Lung (tissue), 12 donors: ENCODE results near the gene CDC45. TPM values are rescaled to one million over a fixed set of nuclear protein-coding genes. Genes with fewer than 3 reads are reported as not detected.
"Not testable (repeated sequence)": the region's sequence is repeated elsewhere in the genome, so short reads cannot be mapped to it uniquely, and the experiment has no call there.

ENCODE experiments used
- ATAC-seq: fragments of 200-7000 bp; cut with Tn5 transposase; one replicate; pipeline ENCODE4 v1.9.1; 2020; ENCODE audit warnings: moderate number of reproducible peaks; ENCODE audit not compliant: insufficient read depth, low FRiP score
- DNase-seq, 3 donors: peaks; one replicate each; pipeline ENCODE4 v3.0.0-alpha.2; 2013 to 2017
- H3K27ac ChIP-seq, 2 donors: one replicate each; pipeline ENCODE4 v1.5.1; 2013; ENCODE audit warnings: mild to moderate bottlenecking in 2 of 2, moderate library complexity in 2 of 2, control low read depth in 1 of 2, inconsistent platforms in 1 of 2, low read depth in 1 of 2, low read length in 1 of 2
- H3K27me3 ChIP-seq, 3 donors: one replicate each; pipeline ENCODE4 v1.5.1; 2013; ENCODE audit warnings: low read length in 2 of 3; ENCODE audit not compliant: control insufficient read depth in 3 of 3, insufficient read depth in 3 of 3
- H3K36me3 ChIP-seq, 4 donors: one replicate each; pipeline ENCODE4 v1.5.1; 2013; ENCODE audit warnings: low read length in 4 of 4, mild to moderate bottlenecking in 1 of 4, moderate library complexity in 1 of 4; ENCODE audit not compliant: control insufficient read depth in 4 of 4, insufficient read depth in 4 of 4
- H3K4me1 ChIP-seq, 5 donors: one replicate each; pipeline ENCODE4 v1.5.1; 2013; ENCODE audit warnings: low read length in 5 of 5, mild to moderate bottlenecking in 2 of 5, moderate library complexity in 1 of 5; ENCODE audit not compliant: control insufficient read depth in 5 of 5, insufficient read depth in 5 of 5
- H3K4me3 ChIP-seq: one replicate; pipeline ENCODE4 v1.5.1; 2013; ENCODE audit warnings: mild to moderate bottlenecking, control low read depth, moderate library complexity
- H3K9ac ChIP-seq, 2 donors: one replicate each; pipeline ENCODE4 v1.5.1; 2013; ENCODE audit warnings: low read length in 2 of 2, control low read depth in 1 of 2; ENCODE audit not compliant: insufficient read depth in 1 of 2
- H3K9me3 ChIP-seq, 4 donors: one replicate each; pipeline ENCODE4 v1.5.1; 2013; ENCODE audit warnings: low read length in 3 of 4, mild to moderate bottlenecking in 1 of 4, moderate library complexity in 1 of 4; ENCODE audit not compliant: control insufficient read depth in 4 of 4, insufficient read depth in 3 of 4
- CTCF ChIP-seq: IDR thresholded peaks from 2 replicates; pipeline ENCODE4 v1.5.1; 2012; ENCODE audit warnings: mild to moderate bottlenecking; ENCODE audit errors: control extremely low read depth, extremely low read depth
- WGBS, 2 donors: extraction: QIAGEN DNeasy Blood & Tissue Kit; methylation state at CpG; one replicate each; pipeline ENCODE4 v1.1.7; 2013; 5-methylcytosine and 5-hydroxymethylcytosine counted together
- polyA plus RNA-seq, 2 donors: library from polyadenylated mRNA; stranded (reverse); fragments of 200-250 nt; gene quantifications; one replicate each; pipeline ENCODE4 v1.2.1, GENCODE V29; 2013
- total RNA-seq, 2 donors: library from RNA; depleted of rRNA in 1 of 2; stranded (reverse); fragments of >200 nt in 1 of 2; gene quantifications; one replicate each; pipeline ENCODE4 v1.2.1, GENCODE V29; 2014 to 2021
- donor health status: control.
- donor health status: control.
- donor health status: Bipolar disorder and iron deficiency.
- donor health status: healthy.
- donor health status: DM: yes; HTN: yes; CAD: no.

The CDC45 gene
- total and polyA plus RNA-seq, 4 donors: 2.1 to 6.8 (median 3.1) TPM

GRCh38 chr22:19434829-19435580 is 44.7 kb upstream of the CDC45 start:
- WGBS, 2 donors: 81 to 91% methylated on average over 2 of the region's 2 CpGs
- no peak for TF ChIP-seq CTCF
- DNase-seq: no peak
- H3K27me3 ChIP-seq: no peaks in the 10 kb centered on the region
- no peak overlapping the region for H3K9ac ChIP-seq
- H3K36me3 ChIP-seq: peaks cover 4 to 12% (median 6%) of the 10 kb centered on the region in 4 donors
- H3K4me3 ChIP-seq: no peak overlapping the region
- no peaks in the 10 kb centered on the region for H3K9me3 ChIP-seq
- peaks cover 3 to 14% (median 4%) of the 10 kb centered on the region in 5 donors for H3K4me1 ChIP-seq
- H3K27ac ChIP-seq: no peak overlapping the region
- no peak for ATAC-seq

- H3K4me1 ChIP-seq, H3K9me3 ChIP-seq, DNase-seq, H3K27me3 ChIP-seq, ATAC-seq, H3K27ac ChIP-seq, H3K4me3 ChIP-seq, H3K9ac ChIP-seq: not testable (repeated sequence)
- 96 to 97% methylated on average over 9 of the region's 9 CpGs for WGBS, 2 donors
- peaks cover 4 to 12% (median 7%) of the 10 kb centered on the region in 4 donors for H3K36me3 ChIP-seq
Measured at GRCh38 chr22:19436444-19437161, 43.1 kb upstream of the CDC45 start.

- 88 to 92% methylated on average over 7 of the region's 7 CpGs for WGBS, 2 donors
- H3K27ac ChIP-seq: no peak overlapping the region
- DNase-seq (no peak), ATAC-seq (no peak)
- peaks cover 4 to 15% (median 7%) of the 10 kb centered on the region in 4 donors for H3K36me3 ChIP-seq
- peaks cover 0 to 5% (median 0%) of the 10 kb centered on the region in 5 donors for H3K4me1 ChIP-seq
- no peaks in the 10 kb centered on the region for H3K9me3 ChIP-seq
- TF ChIP-seq CTCF: no peak
- no peaks in the 10 kb centered on the region for H3K27me3 ChIP-seq
- H3K4me3 ChIP-seq: no peak overlapping the region
- H3K9ac ChIP-seq: no peak overlapping the region
Measured at GRCh38 chr22:19438298-19438697, 41.4 kb upstream of the CDC45 start.

- Histone ChIP-seq H3K9ac (no peak overlapping the region), H3K27ac (no peak overlapping the region), H3K4me1 (peaks cover 0 to 6% (median 0%) of the 10 kb centered on the region in 5 donors), H3K27me3 (no peaks in the 10 kb centered on the region), H3K4me3 (no peak overlapping the region), H3K9me3 (no peaks in the 10 kb centered on the region), H3K36me3 (peaks cover 2 to 15% (median 2%) of the 10 kb centered on the region in 4 donors)
- DNase-seq (no peak), ATAC-seq (no peak)
- no peak for TF ChIP-seq CTCF
- WGBS, 2 donors: 80 to 91% methylated on average over 8 of the region's 8 CpGs
Measured at GRCh38 chr22:19440411-19441195, 39.1 kb upstream of the CDC45 start.
